ENCODE measurements around the gene CABLES1.
"Not testable (repeated sequence)": the region's sequence is repeated elsewhere in the genome, so short reads cannot be mapped to it uniquely, and the experiment has no call there.

CABLES1 gene

DNA sequence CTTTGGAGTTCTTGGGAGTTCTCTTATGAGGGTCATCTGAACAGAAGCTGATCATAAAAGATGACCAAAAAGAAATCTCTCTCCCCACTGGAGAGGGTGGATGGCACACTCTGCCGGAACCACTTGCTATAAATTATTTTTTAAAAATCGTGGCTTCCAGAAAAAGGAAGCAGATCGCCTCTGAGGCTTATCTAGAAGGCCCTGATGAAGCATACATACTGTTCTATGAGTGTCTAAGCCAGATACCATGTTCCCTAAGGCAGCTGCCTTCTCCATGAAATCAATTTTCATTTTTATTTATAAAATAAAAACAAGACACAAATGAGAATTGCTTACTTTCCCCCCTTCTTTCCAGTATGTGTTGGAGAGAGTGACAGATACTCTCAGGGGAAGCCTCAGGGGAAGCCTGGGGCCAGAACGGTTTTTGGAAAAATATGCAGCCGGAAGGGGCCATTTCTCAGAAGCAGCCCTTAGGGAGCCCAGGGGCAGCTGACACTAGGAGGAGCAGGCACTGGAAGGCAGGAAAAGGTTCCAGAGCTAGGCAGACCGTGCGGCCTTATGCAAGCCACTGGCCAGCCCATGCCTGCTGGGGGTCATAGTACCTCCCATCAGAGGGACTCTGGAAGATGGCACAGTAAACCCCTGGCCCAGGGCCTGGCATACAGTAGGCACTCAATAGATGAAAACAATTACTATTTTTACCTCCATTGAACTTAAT is 130.6 kb downstream of the CABLES1 start:
- DNase-seq (ENCODE audit: low spot score), result no peak

DNA sequence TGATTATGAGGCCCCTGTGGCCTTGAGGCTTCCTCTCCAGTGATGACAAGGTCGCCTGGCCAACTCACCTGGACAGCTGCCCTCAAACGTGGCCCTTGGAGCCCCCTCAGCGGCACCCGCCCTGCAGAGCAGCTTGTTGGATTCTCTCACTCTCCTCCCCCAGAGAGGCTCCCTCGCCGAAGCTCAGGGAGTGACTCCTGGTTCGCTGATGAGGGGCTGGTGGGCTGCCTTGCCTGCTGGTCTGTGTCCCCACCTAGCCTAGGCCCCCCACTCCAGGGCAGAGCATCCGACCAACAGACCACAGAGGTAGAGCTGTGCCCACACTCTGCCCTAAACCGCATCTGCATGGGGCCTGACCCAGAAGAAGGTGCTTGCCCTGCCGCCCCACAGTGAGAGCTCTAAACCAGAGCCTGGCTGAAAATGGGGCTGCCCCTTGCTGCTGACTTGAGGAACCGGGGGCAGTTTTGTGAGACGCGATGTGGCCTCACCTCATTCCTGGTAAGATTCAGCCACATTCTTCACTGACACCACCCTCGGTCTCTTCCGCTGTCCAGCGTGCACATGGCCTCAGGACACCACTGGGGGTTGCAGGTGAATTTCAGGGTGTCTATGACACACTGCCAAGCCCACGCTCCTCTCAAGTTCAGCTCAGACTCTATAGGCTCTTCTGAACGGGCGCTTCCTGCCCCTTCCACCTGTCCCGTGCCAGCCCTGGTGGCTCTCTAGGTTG is 131.6 kb downstream of the CABLES1 start:
- no peak for DNase-seq (ENCODE audit: low spot score)

GRCh38 chr18:23267447-23267776 is 132.1 kb downstream of the CABLES1 start:
- no peak for DNase-seq (ENCODE audit: low spot score)

DNA sequence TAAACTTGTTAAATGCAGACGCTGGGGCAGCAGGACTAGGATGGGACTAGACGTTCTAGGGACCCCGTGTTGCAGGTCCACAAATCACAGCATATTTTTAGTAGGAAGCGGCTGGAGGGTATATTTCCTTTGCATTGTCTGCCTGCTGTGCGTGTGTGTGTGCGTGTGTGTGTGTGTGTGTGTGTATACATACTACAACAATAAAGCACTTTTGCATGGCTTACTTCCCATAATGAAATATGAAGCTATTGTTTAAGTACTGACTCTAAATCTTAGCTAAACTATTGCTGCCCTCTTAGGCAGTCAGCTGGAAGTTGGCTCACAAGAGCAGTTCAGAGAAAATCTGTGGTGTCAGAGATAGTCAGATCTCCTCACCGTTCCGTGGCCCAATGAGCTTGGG is 133.4 kb downstream of the CABLES1 start:
- DNase-seq (ENCODE audit: low spot score), result no peak

- not testable (repeated sequence) for DNase-seq (ENCODE audit: low spot score)
These were observed 133.8 kb downstream of the CABLES1 start for GRCh38 chr18:23269068-23269467.

GRCh38 chr18:23269928-23270327 is 134.6 kb downstream of the CABLES1 start:
- DNase-seq (ENCODE audit: low spot score), result no peak

DNA sequence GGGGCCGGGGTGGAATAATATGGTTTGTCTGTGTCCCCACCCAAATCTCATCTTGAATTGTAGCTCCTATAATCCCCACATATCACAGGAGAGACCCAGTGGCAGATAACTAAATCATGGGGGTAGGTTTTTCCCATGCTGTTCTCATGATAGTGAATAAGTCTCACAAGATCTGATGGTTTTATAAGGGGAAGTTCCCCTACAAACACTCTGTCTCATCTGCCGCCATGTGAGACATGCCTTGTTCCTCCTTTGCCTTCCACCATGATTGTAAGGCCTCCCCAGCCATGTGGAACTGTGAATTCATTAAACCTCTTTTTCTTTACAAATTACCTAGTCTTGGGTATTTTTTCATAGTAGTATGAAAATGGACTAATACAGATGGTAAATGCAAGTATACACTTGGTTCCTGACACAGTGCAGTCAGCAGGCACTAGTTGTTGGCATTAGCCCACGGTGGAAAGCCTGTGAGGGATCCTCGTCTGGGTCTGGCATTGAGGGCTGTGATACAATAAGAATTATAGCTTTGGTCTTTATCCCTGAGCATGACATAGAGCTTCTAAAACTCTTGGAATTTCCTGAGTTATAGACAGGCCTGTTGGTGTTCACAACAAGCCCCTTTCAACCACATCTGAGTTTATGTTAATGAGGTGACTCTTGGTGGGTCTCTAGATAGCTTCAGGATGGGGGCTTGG is 135.8 kb downstream of the CABLES1 start:
- peak; percentile 40 for DNase-seq (ENCODE audit: low spot score)

- no peak for DNase-seq (ENCODE audit: low spot score)
These were observed 137.4 kb downstream of the CABLES1 start for GRCh38 chr18:23272498-23273232.

GRCh38 chr18:23273443-23273966 is 138.2 kb downstream of the CABLES1 start:
- no peak for DNase-seq (ENCODE audit: low spot score)

DNA sequence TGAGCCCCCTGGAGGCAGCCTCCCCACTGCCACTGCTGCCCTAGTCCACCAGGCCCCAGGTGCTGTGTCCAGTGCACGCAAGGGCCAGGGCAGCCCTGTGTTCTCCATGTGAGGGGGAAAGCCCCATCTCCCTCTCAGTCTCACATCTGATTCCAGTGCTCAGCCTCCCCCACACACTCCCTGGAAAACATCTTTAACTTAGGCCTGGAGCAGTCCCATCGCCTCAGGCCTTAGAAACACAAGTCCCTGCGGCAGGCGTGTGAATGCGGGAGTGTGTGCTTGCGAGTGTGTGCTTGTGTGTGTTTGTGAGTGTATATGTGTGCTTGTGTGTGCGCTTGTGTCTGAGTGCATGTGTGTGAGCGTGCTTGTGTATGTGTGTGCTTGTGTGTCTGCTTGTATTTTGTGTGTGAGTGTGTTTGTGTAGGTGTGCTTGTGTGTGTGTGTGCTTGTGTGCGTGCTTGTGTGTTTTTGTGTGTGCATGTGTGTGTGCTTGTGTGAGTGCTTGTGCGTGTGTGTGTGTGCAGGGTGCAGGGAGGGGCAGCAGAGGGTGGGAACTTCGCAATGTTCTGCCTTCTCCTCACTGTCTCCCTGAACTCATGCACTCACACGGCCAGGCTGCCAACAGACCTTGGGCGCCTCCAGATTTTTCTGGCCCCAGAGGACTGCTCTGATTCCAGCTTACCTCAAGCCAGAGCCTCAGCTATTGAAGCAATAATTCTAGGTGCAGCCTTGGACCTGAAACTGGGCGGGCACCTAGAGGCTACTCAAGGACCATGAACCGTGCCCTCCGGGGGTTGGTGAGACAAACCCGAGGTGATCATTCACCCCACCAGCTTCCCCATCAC is 139.6 kb downstream of the CABLES1 start:
- DNase-seq (ENCODE audit: low spot score), result no peak

GRCh38 chr18:23276451-23276850 is 141.2 kb downstream of the CABLES1 start:
- DNase-seq (ENCODE audit: low spot score), result no peak

- DNase-seq (ENCODE audit: low spot score), result no peak
These were observed 142.1 kb downstream of the CABLES1 start for GRCh38 chr18:23277399-23277798.

DNA sequence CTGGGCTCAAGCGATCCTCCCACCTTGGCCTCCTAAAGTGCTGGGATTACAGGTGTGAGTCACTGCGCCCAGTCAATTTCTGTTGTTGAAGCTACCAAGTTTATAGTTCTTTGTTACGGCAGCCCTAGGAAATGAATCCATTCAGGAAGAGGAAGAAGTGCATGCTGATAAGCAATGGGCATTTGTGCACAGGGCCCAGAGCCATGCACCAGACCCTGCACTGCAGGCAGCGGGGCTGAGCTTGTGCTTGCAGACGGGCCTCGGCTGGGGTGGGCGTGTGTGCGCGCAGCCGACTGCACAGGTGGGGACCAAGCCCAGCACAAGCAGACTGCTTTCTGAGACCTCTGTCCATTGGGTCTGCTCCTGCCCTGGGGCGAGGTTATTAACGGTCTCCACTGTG is 144.6 kb downstream of the CABLES1 start:
- no peak for DNase-seq (ENCODE audit: low spot score)

- no peak for DNase-seq (ENCODE audit: low spot score)
These were observed 145.6 kb downstream of the CABLES1 start for GRCh38 chr18:23280844-23281243.

GRCh38 chr18:23281626-23282436 is 146.5 kb downstream of the CABLES1 start:
- DNase-seq (ENCODE audit: low spot score), result peak; percentile 54

DNA sequence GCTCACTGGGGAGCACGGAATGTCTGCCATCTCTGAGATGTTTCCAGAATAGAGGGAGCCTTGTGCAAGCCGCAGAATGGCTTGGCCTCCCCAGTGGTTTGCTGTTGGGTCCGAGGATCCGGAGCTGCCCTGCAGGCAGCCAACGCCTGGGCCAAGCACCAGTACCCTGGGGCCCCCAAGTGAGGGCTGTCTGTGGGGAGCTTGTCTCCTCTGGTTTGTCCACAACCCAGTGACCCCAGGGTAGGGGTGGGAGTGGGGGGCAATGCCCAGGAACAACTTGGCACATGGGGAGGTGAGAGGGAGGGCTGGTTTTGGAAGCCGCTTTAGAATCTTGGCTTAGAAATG is 147.1 kb downstream of the CABLES1 start:
- DNase-seq (ENCODE audit: low spot score), result no peak

- DNase-seq (ENCODE audit: low spot score), result no peak
These were observed 148.7 kb downstream of the CABLES1 start for GRCh38 chr18:23283916-23284430.

DNA sequence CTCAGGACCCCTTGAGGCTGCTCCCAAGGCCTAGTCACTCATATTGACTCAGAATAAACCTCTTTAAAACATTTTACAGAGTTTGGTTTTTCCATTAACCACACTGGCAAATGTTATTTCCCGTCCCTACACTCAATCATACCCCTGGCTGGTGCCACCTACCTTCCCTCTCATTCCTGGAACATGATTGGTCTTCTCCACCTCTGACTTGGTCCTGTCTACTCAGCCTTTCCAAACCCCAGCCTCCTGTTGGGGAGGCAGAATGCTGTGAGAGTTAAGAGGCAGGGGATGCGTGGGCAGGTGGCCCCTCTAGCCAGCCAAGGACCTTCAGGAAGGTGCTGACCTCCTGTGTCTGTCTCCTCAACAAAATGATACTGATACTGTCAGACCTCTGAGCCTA is 149.3 kb downstream of the CABLES1 start:
- no peak for DNase-seq (ENCODE audit: low spot score)

GRCh38 chr18:23285581-23285980 is 150.3 kb downstream of the CABLES1 start:
- DNase-seq (ENCODE audit: low spot score), result not testable (repeated sequence)

DNA sequence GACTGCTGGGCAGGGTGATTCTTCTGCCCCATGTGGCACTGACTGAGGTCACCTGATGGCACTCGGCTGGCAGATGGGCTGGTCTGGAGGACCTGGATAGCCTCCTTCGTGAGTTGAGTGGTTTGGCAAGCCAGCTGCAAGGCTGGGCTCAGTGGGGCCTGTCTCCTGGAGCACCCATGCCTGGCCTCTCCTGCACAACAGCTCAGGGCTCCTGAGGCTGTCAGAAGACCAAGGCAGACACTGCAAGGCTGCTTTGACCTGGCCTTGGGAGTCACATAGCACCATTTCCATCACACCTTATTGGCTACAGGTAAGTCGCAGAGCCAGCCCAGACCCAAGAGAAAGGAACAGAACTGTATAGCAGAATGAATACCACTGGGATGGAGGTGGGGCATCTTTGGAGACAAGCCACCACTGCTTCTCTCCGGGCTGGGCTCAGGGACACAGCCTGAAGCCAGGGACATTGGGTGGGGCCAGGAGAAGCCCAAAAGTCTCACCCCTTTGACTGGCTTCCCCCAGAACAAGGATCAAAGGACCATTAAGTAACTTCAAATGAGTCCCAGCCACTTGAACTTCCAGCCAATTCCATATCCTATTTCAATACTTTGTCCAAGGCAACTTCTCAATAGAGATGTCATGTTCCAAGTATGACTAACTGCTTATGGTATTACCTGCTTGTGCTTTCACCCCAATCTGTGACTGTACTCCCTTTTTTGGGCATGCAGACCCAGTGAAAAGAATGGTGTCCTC is 156.3 kb downstream of the CABLES1 start:
- peak; percentile 68 for DNase-seq (ENCODE audit: low spot score)

Measured in GM03348 (cell line).